HUES6 (cell line): ENCODE data around the gene SLC9A3.

Experiments used
- H3K27ac ChIP-seq: 2 replicates; pipeline ENCODE4 v1.7.0; 2013; ENCODE audit warnings: low read depth, mild to moderate bottlenecking, low read length, inconsistent platforms
- H3K27me3 ChIP-seq: 2 replicates; pipeline ENCODE4 v1.6.1; 2013; ENCODE audit warnings: low read length; ENCODE audit not compliant: control insufficient read depth, insufficient read depth
- H3K36me3 ChIP-seq: 2 replicates; pipeline ENCODE4 v1.6.1; 2013; ENCODE audit warnings: low read length; ENCODE audit not compliant: control insufficient read depth, insufficient read depth
- H3K4me1 ChIP-seq: 2 replicates; pipeline ENCODE4 v1.6.1; 2013; ENCODE audit warnings: low read length; ENCODE audit not compliant: control insufficient read depth, insufficient read depth
- H3K4me3 ChIP-seq: 2 replicates; pipeline ENCODE4 v1.5.1; 2013; ENCODE audit warnings: low read depth, low read length
- H3K9ac ChIP-seq: one replicate; pipeline ENCODE4 v1.6.1; 2013; ENCODE audit warnings: mild to moderate bottlenecking, low read length
- H3K9me3 ChIP-seq: 2 replicates; pipeline ENCODE4 v1.6.1; 2013; ENCODE audit warnings: low read depth, low read length; ENCODE audit not compliant: control insufficient read depth, insufficient read depth

Gene SLC9A3

GRCh38 chr5:524234-524972 is at the start of gene SLC9A3:
SLC9A3 (minus strand) TSS chr5:524449.
- Histone ChIP-seq H3K4me3 (peak within 1 kb of the TSS; percentile 51), H3K4me1 (peaks cover 18% of the 10 kb centered on the region), H3K9ac (no peak within 1 kb of the TSS), H3K27me3 (peaks cover 91% of the 10 kb centered on the region), H3K27ac (no peak within 1 kb of the TSS), H3K9me3 (no peaks in the 10 kb centered on the region), H3K36me3 (no peaks in the 10 kb centered on the region)

- H3K9me3 ChIP-seq, result peaks cover 18% of the 10 kb centered on the region
- H3K27me3 ChIP-seq, result peaks cover 18% of the 10 kb centered on the region
- H3K9ac ChIP-seq, result no peak overlapping the region
- H3K27ac ChIP-seq, result no peak overlapping the region
- no peaks in the 10 kb centered on the region for H3K36me3 ChIP-seq
- peaks cover 16% of the 10 kb centered on the region for H3K4me1 ChIP-seq
- no peak overlapping the region for H3K4me3 ChIP-seq
Observed at GRCh38 chr5:573976-574375, 49.7 kb upstream of the SLC9A3 start.

DNA sequence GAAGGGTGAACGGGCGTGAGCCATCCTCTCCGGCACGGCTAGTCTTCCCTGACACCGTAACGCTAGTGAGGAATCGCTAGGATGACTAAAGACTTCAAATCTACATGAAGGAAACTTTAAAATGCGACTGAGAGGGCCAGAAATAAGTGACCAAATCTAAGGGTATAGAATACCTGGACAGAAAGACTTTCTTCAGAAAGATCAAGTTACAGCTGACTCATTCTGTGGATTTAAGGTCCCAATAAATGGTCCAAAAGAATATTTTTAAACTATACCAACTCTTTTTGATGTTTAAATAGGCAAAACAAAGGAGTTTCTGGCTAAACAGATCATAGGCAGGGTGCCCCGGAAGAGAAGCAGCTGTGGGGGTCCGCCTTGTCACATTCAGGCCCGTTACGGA is 49.0 kb upstream of the SLC9A3 start:
- Histone ChIP-seq H3K27ac (no peak overlapping the region), H3K36me3 (no peaks in the 10 kb centered on the region), H3K27me3 (peaks cover 19% of the 10 kb centered on the region), H3K9ac (no peak overlapping the region), H3K4me3 (no peak overlapping the region), H3K4me1 (peaks cover 16% of the 10 kb centered on the region), H3K9me3 (peaks cover 18% of the 10 kb centered on the region)

DNA sequence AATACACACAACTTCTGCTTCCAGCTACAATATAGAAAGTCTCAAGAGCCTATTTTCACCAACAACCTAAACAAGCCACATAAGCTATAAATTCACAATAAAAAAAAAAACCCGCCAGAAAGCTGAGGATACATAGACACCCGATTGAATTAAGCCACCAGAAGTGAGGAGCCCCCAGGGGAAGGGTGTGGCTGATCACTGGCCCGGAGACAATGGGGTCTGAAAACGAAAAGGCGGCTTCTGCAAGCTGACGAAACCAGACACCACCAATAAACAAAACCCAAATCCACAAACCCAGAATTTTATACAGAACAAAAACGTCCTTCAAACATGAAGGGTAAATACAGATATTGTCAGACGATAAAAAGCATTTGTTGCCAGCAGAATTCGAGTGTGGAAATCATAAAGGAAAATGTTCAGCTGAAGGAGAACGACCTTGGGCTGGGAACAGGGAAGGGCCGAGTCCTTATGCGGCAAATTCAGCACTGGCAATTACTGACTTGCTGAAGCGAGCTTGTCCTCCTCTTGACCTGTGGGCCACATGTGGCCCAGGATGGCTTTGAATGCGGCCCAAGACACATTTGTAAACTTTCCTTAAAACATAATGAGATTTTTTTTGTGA is 48.3 kb upstream of the SLC9A3 start:
- H3K9me3 ChIP-seq, result peaks cover 18% of the 10 kb centered on the region
- H3K36me3 ChIP-seq, result no peaks in the 10 kb centered on the region
- no peak overlapping the region for H3K9ac ChIP-seq
- peaks cover 24% of the 10 kb centered on the region for H3K27me3 ChIP-seq
- no peak overlapping the region for H3K4me3 ChIP-seq
- peaks cover 16% of the 10 kb centered on the region for H3K4me1 ChIP-seq
- H3K27ac ChIP-seq, result no peak overlapping the region

DNA sequence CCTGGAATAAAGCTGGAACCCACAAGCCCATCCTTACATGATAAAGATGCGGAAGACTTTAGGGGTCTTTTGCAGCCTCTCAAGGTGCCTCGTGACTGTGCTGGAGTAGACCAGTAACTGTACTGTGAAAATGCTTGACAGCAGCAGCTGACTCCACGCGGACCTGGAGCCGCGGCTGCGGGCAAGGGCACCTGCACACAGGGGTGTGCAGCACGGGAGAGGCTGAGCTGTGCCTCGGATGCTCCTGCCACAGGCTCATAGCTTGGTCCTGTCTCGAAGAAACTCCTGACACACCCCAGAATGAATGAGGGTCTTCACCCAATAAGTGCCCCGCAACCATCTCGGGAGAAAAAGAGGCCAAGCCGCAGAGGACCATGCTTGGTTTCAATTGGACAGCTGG is 47.5 kb upstream of the SLC9A3 start:
- Histone ChIP-seq H3K4me3 (no peak overlapping the region), H3K27ac (no peak overlapping the region), H3K4me1 (peaks cover 16% of the 10 kb centered on the region), H3K36me3 (no peaks in the 10 kb centered on the region), H3K27me3 (peaks cover 32% of the 10 kb centered on the region), H3K9ac (no peak overlapping the region), H3K9me3 (peaks cover 11% of the 10 kb centered on the region)

GRCh38 chr5:570886-571285 is 46.6 kb upstream of the SLC9A3 start:
- H3K27ac ChIP-seq, result no peak overlapping the region
- H3K9me3 ChIP-seq, result peaks cover 3% of the 10 kb centered on the region
- H3K4me1 ChIP-seq, result peaks cover 19% of the 10 kb centered on the region
- peaks cover 41% of the 10 kb centered on the region for H3K27me3 ChIP-seq
- H3K9ac ChIP-seq, result no peak overlapping the region
- no peak overlapping the region for H3K4me3 ChIP-seq
- H3K36me3 ChIP-seq, result no peaks in the 10 kb centered on the region

- H3K27ac ChIP-seq, result no peak overlapping the region
- no peak overlapping the region for H3K9ac ChIP-seq
- H3K36me3 ChIP-seq, result no peaks in the 10 kb centered on the region
- H3K9me3 ChIP-seq, result no peaks in the 10 kb centered on the region
- no peak overlapping the region for H3K4me3 ChIP-seq
- H3K27me3 ChIP-seq, result peaks cover 45% of the 10 kb centered on the region
- peaks cover 20% of the 10 kb centered on the region for H3K4me1 ChIP-seq
Observed at GRCh38 chr5:570446-570845, 46.2 kb upstream of the SLC9A3 start.

DNA sequence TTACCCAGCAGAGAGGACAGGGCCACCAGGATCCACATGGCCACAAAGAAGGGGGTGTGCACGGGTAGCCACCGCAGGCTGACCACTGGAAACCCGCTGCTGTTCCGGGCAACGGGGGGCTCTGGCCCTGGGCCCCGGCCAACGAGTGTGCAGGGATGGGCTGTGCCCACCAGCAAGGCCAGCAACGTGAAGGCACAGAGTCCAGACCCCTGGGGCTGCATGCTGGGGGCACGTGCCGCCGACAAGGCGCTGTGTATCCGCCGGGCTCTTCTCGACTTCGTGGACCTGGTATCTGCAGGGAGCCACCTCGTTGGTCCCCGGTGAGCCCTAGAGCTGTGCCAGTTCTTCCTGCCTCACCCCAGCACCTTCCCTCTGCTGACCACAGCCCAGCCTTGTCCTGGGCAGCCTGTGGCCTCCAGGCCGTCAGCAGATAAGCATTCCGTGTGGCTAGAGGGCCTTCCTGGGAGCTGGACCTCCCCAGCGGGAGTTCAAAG is 45.7 kb upstream of the SLC9A3 start:
- Histone ChIP-seq H3K36me3 (no peaks in the 10 kb centered on the region), H3K9ac (no peak overlapping the region), H3K27me3 (peaks cover 44% of the 10 kb centered on the region), H3K4me3 (no peak overlapping the region), H3K4me1 (peaks cover 20% of the 10 kb centered on the region), H3K27ac (no peak overlapping the region), H3K9me3 (no peaks in the 10 kb centered on the region)

- Histone ChIP-seq H3K9me3 (no peaks in the 10 kb centered on the region), H3K9ac (no peak overlapping the region), H3K27me3 (peaks cover 43% of the 10 kb centered on the region), H3K4me1 (peaks cover 20% of the 10 kb centered on the region), H3K36me3 (no peaks in the 10 kb centered on the region), H3K4me3 (no peak overlapping the region), H3K27ac (no peak overlapping the region)
Observed at GRCh38 chr5:569358-569867, 45.2 kb upstream of the SLC9A3 start.

DNA sequence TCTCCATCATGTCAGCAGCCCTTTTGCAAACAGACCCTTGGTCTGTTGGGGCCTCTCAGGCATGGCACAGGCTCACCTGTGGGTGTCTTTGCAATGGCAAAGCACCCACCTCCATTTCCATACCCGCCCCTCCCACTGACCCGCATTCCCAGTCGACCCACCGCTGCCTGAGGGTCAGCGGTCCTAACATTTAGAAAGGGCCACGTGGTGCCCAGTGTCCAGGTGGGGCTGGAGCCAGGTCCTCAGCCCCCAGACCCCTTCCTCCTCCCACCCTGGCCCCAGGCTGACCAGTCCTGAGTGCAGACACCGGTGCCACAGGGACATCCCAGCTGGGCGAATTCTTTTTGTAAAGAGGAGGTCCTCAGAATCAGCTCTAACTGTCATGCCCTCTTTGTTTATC is 44.6 kb upstream of the SLC9A3 start:
- Histone ChIP-seq H3K4me1 (peaks cover 20% of the 10 kb centered on the region), H3K9me3 (no peaks in the 10 kb centered on the region), H3K9ac (no peak overlapping the region), H3K4me3 (no peak overlapping the region), H3K27ac (no peak overlapping the region), H3K36me3 (no peaks in the 10 kb centered on the region), H3K27me3 (peaks cover 43% of the 10 kb centered on the region)

- no peak overlapping the region for H3K9ac ChIP-seq
- peaks cover 43% of the 10 kb centered on the region for H3K27me3 ChIP-seq
- H3K9me3 ChIP-seq, result no peaks in the 10 kb centered on the region
- H3K4me1 ChIP-seq, result peaks cover 17% of the 10 kb centered on the region
- no peak overlapping the region for H3K4me3 ChIP-seq
- no peak overlapping the region for H3K27ac ChIP-seq
- no peaks in the 10 kb centered on the region for H3K36me3 ChIP-seq
Observed at GRCh38 chr5:568061-568781, 44.0 kb upstream of the SLC9A3 start.
